GM23338 (cell line): ENCODE measurements around the gene EFNB2. TPM values are rescaled to one million over a fixed set of nuclear protein-coding genes. Genes with fewer than 3 reads are reported as not detected.

Source experiments
- ATAC-seq: fragments of 200-7000 bp; cut with Tn5 transposase; 3 replicates; pipeline ENCODE4 v1.9.1; 2020
- DNase-seq: peaks from one replicate; pipeline ENCODE4 v3.0.0-alpha.2; 2015; ENCODE audit warnings: low spot score
- H2AFZ ChIP-seq: fragments of 200-600 bp; sonication (generic); 2 replicates; pipeline ENCODE4 v1.8.0; 2016; ENCODE audit warnings: antibody characterized with exemption, mild to moderate bottlenecking, moderate library complexity
- H3F3A ChIP-seq: fragments of 200-600 bp; sonication (generic); replicated peaks from 2 replicates; pipeline ENCODE4 v1.8.0; 2017; ENCODE audit warnings: antibody characterized with exemption, mixed run types, low read depth
- H3K27ac ChIP-seq: fragments of 200-600 bp; sonication (generic); 2 replicates; pipeline ENCODE4 v1.6.1; 2016; ENCODE audit warnings: low read depth
- H3K27me3 ChIP-seq: fragments of 200-600 bp; sonication (generic); 2 replicates; pipeline ENCODE4 v1.8.0; 2016; ENCODE audit warnings: mild to moderate bottlenecking, mixed run types, moderate library complexity; ENCODE audit not compliant: insufficient read depth
- H3K36me3 ChIP-seq: fragments of 200-600 bp; sonication (generic); 2 replicates; pipeline ENCODE4 v1.8.0; 2016; ENCODE audit warnings: mild to moderate bottlenecking; ENCODE audit not compliant: insufficient read depth
- H3K4me1 ChIP-seq: fragments of 200-600 bp; sonication (generic); 2 replicates; pipeline ENCODE4 v1.8.0; 2016; ENCODE audit warnings: mild to moderate bottlenecking, moderate library complexity; ENCODE audit not compliant: insufficient read depth
- H3K4me2 ChIP-seq: fragments of 200-600 bp; sonication (generic); 2 replicates; pipeline ENCODE4 v1.7.1; 2017; ENCODE audit warnings: mixed run types
- H3K4me3 ChIP-seq: fragments of 200-600 bp; sonication (generic); 2 replicates; pipeline ENCODE4 v1.6.1; 2016; ENCODE audit warnings: mixed run types
- H3K79me2 ChIP-seq: fragments of 200-600 bp; sonication (generic); replicated peaks from 2 replicates; pipeline ENCODE4 v1.8.0; 2017; ENCODE audit warnings: mild to moderate bottlenecking; ENCODE audit not compliant: insufficient read depth
- H3K9me2 ChIP-seq: fragments of 200-600 bp; sonication (generic); 2 replicates; pipeline ENCODE4 v1.8.0; 2017; ENCODE audit not compliant: insufficient read depth
- H4K20me1 ChIP-seq: fragments of 200-600 bp; sonication (generic); replicated peaks from 2 replicates; pipeline ENCODE4 v1.8.0; 2017; ENCODE audit warnings: mild to moderate bottlenecking; ENCODE audit not compliant: insufficient read depth
- H3K27ac Mint-ChIP-seq: 2 replicates; pipeline ENCODE4 v1.8.0; 2020; ENCODE audit warnings: inconsistent platforms, mild to moderate bottlenecking, moderate library complexity, mixed read lengths
- H3K27me3 Mint-ChIP-seq: 3 replicates; pipeline ENCODE4 v1.8.0; 2022; ENCODE audit warnings: low read depth, mild to moderate bottlenecking, moderate library complexity, mixed read lengths, inconsistent platforms; ENCODE audit not compliant: insufficient read depth, poor library complexity
- H3K36me3 Mint-ChIP-seq: 3 replicates; pipeline ENCODE4 v1.8.0; 2021; ENCODE audit warnings: low read depth, mild to moderate bottlenecking, inconsistent platforms, moderate library complexity, mixed read lengths
- H3K4me1 Mint-ChIP-seq: 3 replicates; pipeline ENCODE4 v1.8.0; 2020; ENCODE audit warnings: mild to moderate bottlenecking, inconsistent platforms, mixed read lengths
- H3K4me3 Mint-ChIP-seq: 3 replicates; pipeline ENCODE4 v1.8.0; 2021; ENCODE audit warnings: moderate library complexity, mild to moderate bottlenecking, inconsistent platforms, mixed read lengths
- H3K9me3 Mint-ChIP-seq: 3 replicates; pipeline ENCODE4 v1.8.0; 2020; ENCODE audit warnings: moderate library complexity, mild to moderate bottlenecking, inconsistent platforms, mixed read lengths
- CREB1 ChIP-seq: fragments of 250-450 bp; sonication (Bioruptor Pico); IDR thresholded peaks from 2 replicates; pipeline ENCODE4 v1.5.0; 2020; ENCODE audit warnings: low read depth, mild to moderate bottlenecking, moderate library complexity
- ETS1 ChIP-seq: IDR thresholded peaks from 2 replicates; pipeline ENCODE4 v1.6.1; 2016; ENCODE audit warnings: antibody characterized with exemption
- EZH2 ChIP-seq: fragments of 200-600 bp; sonication (generic); IDR thresholded peaks from one replicate; pipeline ENCODE4 v1.8.0; 2017; ENCODE audit warnings: antibody characterized with exemption, mild to moderate bottlenecking, low read depth; ENCODE audit not compliant: unreplicated experiment
- EZH2phosphoT487 ChIP-seq: fragments of 200-600 bp; sonication (generic); IDR thresholded peaks from one replicate; pipeline ENCODE4 v1.8.1; 2018; ENCODE audit warnings: antibody characterized with exemption; ENCODE audit not compliant: unreplicated experiment
- JUNB ChIP-seq: IDR thresholded peaks from one replicate; pipeline ENCODE4 v1.6.1; 2016; ENCODE audit warnings: antibody characterized with exemption; ENCODE audit not compliant: unreplicated experiment
- NANOG ChIP-seq: IDR thresholded peaks from 2 replicates; pipeline ENCODE4 v1.6.1; 2016; ENCODE audit warnings: antibody characterized with exemption, borderline replicate concordance
- POLR2AphosphoS5 ChIP-seq: IDR thresholded peaks from 2 replicates; pipeline ENCODE4 v1.6.1; 2016; ENCODE audit warnings: antibody characterized with exemption, low read depth
- REST ChIP-seq: IDR thresholded peaks from one replicate; pipeline ENCODE4 v1.6.1; 2018; ENCODE audit warnings: antibody characterized with exemption; ENCODE audit not compliant: unreplicated experiment
- STAT1 ChIP-seq: IDR thresholded peaks from one replicate; pipeline ENCODE4 v1.6.1; 2016; ENCODE audit warnings: antibody characterized with exemption; ENCODE audit not compliant: unreplicated experiment
- ZNF114 ChIP-seq: fragments of 250-450 bp; sonication (Bioruptor Pico); IDR thresholded peaks from 2 replicates; pipeline ENCODE4 v1.5.0; 2020; ENCODE audit warnings: mild to moderate bottlenecking, moderate library complexity
- ZNF331 ChIP-seq: fragments of 250-450 bp; sonication (Bioruptor Pico); IDR thresholded peaks from 2 replicates; pipeline ENCODE4 v1.5.0; 2020; ENCODE audit warnings: low read depth, mild to moderate bottlenecking, moderate library complexity
- ZNF462 ChIP-seq: fragments of 250-450 bp; sonication (Bioruptor Pico); IDR thresholded peaks from 2 replicates; pipeline ENCODE4 v1.5.0; 2020; ENCODE audit warnings: mild to moderate bottlenecking, moderate library complexity
- polyA plus RNA-seq: library from polyadenylated mRNA; unstranded; fragments of >200 nt; fragmentation: Nextera tagmentation; extraction: Ambion mirVana; gene quantifications from 2 replicates; pipeline ENCODE4 v1.2.1, GENCODE V29; 2016
- total RNA-seq: library from RNA; depleted of rRNA; stranded (reverse); fragments of >200 nt; shearing (Covaris generic); gene quantifications from 2 replicates; pipeline ENCODE4 v1.2.3, GENCODE V29; 2014
- TF ChIP-seq, protein P1 (sequence below), 2 experiments: fragments of 200-600 bp in 1 of 2; sonication (generic) in 1 of 2; conservative IDR thresholded peaks; 2 replicates each; pipeline versions ENCODE4 v1.5.1 to v1.6.1; 2016 to 2017; ENCODE audit warnings: antibody characterized with exemption in 2 of 2, low read depth in 2 of 2, mild to moderate bottlenecking in 2 of 2, moderate library complexity in 1 of 2

EFNB2 gene
- total and polyA plus RNA-seq, 2 experiments from 2014 or later, result 5.7 to 10.9 TPM

- peaks cover 79% of the 10 kb centered on the region for H3K79me2 ChIP-seq
- no peak for DNase-seq
- no peak for ATAC-seq
- no peak overlapping the region for H2AFZ ChIP-seq
- H3K4me2 ChIP-seq, result peak overlapping the region; percentile 78
- Mint-ChIP-seq H3K27me3 (peaks cover 15% of the 10 kb centered on the region), H3K4me1 (peaks cover 75% of the 10 kb centered on the region), H3K9me3 (no peaks in the 10 kb centered on the region), H3K4me3 (peak overlapping the region; percentile 51), H3K27ac (peak overlapping the region; percentile 79), H3K36me3 (no peaks in the 10 kb centered on the region; the same call in 2 of the 3 replicates)
- TF ChIP-seq EZH2phosphoT487 (no peak), ZNF331 (CRISPR knock-in tag) (no peak), NANOG (no peak), ZNF114 (CRISPR knock-in tag) (no peak), ZNF462 (CRISPR knock-in tag) (no peak), EZH2 (no peak), POLR2AphosphoS5 (no peak), STAT1 (no peak), JUNB (no peak), ETS1 (no peak), CREB1 (CRISPR knock-in tag) (no peak), REST (no peak)
- TF ChIP-seq, protein P1, sequence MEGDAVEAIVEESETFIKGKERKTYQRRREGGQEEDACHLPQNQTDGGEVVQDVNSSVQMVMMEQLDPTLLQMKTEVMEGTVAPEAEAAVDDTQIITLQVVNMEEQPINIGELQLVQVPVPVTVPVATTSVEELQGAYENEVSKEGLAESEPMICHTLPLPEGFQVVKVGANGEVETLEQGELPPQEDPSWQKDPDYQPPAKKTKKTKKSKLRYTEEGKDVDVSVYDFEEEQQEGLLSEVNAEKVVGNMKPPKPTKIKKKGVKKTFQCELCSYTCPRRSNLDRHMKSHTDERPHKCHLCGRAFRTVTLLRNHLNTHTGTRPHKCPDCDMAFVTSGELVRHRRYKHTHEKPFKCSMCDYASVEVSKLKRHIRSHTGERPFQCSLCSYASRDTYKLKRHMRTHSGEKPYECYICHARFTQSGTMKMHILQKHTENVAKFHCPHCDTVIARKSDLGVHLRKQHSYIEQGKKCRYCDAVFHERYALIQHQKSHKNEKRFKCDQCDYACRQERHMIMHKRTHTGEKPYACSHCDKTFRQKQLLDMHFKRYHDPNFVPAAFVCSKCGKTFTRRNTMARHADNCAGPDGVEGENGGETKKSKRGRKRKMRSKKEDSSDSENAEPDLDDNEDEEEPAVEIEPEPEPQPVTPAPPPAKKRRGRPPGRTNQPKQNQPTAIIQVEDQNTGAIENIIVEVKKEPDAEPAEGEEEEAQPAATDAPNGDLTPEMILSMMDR (conservative IDR thresholded peaks at IDR 0.05; ENCODE audit: low read depth in 2 of 2), result no peak
- peak overlapping the region; percentile 21; the same call in 1 of the 2 replicates for H3K4me3 ChIP-seq
- no peaks in the 10 kb centered on the region for H3K9me2 ChIP-seq
- peaks cover 75% of the 10 kb centered on the region for H3K4me1 ChIP-seq
- H3K27ac ChIP-seq, result 0 out of 2 replicates have a peak overlapping the region, but pooled peaks have one; percentile 10
- H3F3A ChIP-seq, result no peaks in the 10 kb centered on the region
- H3K36me3 ChIP-seq, result no peaks in the 10 kb centered on the region
- peaks cover 34% of the 10 kb centered on the region for H3K27me3 ChIP-seq
- peaks cover 3% of the 10 kb centered on the region for H4K20me1 ChIP-seq
Observed at GRCh38 chr13:106529415-106530170, 5.9 kb downstream of the EFNB2 start.
